OCI-LY1 (cell line): ENCODE measurements around the gene SLC38A8.

Source experiments
- EZH2 ChIP-seq: fragments of 200-600 bp; sonication (generic), shearing (Covaris generic); IDR thresholded peaks from 2 replicates; pipeline ENCODE4 v1.8.0; 2017; ENCODE audit warnings: borderline replicate concordance, mixed run types, mild to moderate bottlenecking, antibody characterized with exemption, low read length, moderate library complexity, mixed read lengths
- TF ChIP-seq, protein P1 (sequence below): fragments of 200-600 bp; sonication (generic), shearing (Covaris generic); IDR thresholded peaks from 2 replicates; pipeline ENCODE4 v1.5.1; 2017; ENCODE audit warnings: mild to moderate bottlenecking, antibody characterized with exemption, low read length, moderate library complexity, mixed read lengths

DNA sequence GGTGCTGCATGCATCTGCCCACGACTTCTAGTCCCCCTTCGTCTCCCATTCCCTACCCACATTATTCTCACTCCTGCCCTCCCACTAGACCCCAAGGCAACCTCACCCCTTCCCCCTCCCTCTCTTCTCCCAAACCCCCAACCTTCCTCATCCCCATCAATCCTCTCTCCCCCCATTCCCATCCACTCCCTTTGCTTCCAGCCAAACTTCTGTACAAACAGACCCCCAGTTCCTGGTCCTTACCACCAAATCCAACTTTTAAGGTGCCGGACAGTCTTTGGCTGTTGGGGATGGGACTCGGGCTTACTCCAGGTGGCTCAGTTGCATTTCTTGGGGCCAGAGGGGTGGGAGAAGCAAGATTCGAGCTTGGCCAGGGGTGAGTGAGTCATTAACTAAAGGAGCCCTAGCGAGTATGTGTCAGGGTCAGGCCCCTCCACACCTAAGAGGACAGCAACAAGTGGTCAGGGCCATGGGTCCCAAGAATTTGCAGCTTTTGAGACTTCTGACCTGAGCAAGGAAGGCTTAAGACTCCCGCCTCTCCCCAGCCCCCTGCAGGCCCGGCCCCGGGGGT, at the start of gene SLC38A8:
- TF ChIP-seq, protein P1, sequence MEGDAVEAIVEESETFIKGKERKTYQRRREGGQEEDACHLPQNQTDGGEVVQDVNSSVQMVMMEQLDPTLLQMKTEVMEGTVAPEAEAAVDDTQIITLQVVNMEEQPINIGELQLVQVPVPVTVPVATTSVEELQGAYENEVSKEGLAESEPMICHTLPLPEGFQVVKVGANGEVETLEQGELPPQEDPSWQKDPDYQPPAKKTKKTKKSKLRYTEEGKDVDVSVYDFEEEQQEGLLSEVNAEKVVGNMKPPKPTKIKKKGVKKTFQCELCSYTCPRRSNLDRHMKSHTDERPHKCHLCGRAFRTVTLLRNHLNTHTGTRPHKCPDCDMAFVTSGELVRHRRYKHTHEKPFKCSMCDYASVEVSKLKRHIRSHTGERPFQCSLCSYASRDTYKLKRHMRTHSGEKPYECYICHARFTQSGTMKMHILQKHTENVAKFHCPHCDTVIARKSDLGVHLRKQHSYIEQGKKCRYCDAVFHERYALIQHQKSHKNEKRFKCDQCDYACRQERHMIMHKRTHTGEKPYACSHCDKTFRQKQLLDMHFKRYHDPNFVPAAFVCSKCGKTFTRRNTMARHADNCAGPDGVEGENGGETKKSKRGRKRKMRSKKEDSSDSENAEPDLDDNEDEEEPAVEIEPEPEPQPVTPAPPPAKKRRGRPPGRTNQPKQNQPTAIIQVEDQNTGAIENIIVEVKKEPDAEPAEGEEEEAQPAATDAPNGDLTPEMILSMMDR, result no peak
- no peak for TF ChIP-seq EZH2
